Inflammatory macrophage (primary cell): ENCODE results near the gene ZSCAN22.
A peak's percentile ranks its signal among the peaks of the same experiment; 100 is the strongest.
"Not testable (repeated sequence)": the region's sequence is repeated elsewhere in the genome, so short reads cannot be mapped to it uniquely, and the experiment has no call there.

ENCODE experiments used
- DNase-seq, 2 donors: peaks; one replicate each; pipeline ENCODE4 v3.0.0-alpha.2; 2020 to 2022

The ZSCAN22 gene

DNA sequence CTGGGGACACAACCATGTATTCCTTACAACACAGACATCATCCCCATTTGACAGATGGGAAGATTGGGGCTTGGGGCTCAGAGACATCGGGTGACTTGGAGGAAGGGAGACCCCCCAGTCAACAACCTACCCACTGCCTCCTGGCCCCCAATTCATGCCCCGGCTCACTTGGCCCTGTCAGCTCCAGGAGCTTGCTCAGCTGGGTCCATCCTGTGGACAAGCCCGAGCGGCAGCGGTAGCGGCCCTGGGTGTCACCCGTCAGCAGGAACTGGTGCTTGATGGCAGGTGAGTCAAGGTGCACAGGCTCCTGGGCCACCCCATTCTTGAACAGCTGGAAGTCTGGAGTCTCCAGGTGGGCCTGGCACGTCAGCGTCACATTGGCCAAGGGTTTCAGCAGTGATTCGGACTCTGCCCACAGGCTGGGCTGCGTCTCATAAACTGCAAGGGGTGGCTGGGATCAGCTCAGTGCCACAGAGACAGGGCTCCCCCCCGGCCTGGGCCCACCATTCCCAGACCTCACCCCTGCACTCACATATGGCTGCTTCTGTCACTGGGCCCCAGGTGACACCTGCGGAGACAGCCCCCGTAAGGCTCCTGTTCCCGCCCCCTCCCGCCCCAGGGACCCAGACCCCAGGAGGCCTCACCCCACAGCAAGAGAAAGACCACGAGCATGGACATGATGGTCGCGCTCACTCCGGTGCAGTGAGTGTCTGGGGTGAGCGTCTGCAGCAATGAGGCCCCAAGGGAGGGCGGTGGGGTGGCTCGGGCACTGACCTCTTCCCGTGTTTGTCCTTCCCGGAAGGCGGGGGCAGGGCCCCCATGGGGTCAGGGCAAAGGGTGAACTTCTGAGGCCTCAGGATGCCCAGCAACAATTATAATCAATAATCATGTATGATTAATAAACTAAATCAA, 26.2 kb downstream of the ZSCAN22 start, which contains the start of gene A1BG:
Gene A1BG (minus strand): TSS at position 733 of the 912 bp plus-strand sequence. CDS start 55 bp downstream, at position 678.
- DNase-seq: no peak

DNA sequence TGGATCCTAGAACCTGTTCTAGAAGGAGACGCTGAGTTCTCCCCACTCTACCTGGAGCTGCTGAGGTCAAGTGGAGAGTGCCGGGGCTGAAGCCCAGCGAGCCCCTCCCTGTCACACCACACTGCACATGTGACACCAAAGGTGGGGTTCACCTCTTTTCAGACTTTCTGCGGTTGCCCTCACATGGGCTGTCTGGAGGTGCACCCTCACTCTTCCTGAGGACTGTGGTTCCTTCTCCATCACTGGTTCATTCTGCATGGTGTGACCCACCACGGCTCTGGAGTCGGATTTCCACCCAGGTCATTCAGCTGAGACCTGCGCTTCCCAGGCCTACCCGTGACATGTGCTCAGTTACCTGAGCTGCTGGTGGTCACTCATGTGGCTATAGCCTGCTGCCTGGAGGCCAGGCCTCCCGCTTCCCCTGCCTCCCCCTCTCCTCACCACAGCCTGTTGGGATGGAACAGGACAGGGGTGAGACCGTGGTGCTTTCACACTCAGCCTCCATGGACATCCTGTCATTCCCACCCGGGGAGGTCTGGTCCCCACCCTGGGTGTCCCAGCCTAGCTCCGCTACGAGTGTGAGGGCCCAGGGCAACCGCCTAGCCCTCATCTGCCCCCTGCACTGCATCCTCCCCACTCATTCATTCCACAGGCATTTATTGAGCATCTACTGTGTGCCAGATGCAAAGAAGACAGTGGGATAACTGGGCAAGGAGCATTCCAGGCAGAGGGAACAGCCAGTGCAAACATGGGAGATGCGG, 27.1 kb downstream of the ZSCAN22 start:
- no peak for DNase-seq

DNA sequence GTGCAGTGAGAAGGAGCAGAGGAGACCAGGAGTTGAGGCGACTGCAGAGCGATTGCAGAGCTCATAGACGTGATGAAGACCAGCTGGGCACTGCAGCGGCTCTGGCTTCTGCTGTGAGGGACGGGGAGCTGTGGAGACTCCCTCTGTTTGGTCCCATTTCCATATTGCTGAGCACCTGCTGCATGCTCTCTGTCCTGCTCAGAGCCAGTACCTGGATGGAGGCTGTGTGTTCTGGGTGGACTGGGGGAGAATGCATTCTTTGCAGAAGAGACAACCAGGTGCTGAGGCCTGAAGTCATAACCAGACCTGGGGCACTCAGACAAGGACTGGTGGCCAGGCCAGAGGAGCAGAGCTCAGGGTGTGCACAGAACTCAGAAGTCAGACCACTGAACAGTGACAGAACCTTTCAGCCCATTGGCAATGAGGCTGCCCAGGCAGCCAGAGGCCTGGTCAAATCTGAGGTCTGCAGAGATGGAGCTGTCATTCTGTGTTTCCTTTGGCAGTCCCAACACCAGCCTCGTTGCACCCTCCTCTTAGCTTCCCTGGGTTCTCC, 27.8 kb downstream of the ZSCAN22 start:
- no peak for DNase-seq

DNA sequence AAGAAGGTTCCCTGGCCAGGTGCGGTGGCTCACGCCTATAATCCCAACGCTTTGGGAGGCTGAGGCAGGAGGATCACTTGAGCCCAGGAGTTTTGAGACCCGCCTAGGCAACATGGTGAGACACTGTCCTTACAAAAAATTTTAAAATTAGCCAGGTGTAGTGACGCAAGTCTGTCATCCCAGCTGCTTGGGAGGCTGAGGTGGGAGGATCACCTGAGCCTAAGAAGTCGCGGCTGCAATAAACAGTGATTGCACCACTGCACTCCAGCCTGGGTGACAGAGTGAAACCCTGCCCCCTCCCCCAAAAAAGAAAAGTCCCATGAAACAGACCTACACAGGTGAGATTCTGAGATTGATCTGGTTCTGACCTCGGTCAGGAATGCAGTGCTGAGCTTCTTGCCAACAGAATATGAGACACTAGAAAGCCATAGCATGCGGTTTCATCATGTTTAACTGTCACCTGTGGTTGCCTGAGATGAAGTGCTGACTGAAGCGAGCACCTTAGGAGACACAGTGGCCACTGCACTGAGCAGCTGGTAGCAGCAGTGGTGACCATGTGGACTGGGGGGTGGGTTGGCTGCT, 28.5 kb downstream of the ZSCAN22 start:
- no peak for DNase-seq

DNA sequence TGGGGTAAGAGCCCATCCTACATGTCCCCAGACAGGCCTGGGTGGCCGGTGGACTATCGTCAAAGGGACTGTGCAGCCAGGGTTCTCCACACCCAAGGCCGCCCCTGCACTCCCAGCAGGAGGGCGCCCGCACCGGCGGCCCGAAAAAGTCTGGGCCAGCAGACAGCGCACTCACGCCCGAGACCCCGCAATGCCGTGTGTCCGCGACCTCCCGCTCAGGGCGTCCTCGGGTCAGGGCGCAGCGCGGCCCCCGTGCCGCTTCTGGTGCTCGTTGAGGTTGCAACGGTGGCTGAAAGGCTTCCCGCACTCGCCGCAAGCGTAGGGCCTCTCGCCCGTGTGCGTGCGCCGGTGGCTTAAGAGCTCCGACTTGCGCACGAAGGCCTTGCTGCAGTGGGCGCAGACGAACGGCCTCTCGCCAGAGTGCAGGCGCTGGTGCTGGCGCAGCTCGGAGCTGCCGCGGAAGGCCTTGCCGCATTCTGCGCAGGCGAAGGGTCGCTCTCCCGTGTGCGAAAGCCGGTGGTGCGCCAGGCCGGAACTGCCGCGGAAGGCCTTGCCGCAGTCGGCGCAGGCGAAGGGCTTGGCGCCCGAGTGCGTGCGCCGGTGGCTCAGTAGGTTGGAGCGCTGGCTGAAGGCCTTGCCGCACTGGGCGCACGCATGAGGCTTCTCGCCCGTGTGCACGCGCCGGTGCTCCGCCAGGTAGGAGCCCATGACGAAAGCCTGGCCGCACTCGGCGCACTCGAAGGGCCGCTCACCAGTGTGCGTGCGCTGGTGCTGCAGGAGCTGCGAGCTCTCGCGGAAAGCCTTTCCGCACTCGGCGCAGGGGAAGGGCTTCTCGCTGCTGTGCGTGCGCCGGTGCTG, 29.3 kb downstream of the ZSCAN22 start:
- peak in 1 of 2 donors; percentile 14 for DNase-seq

DNA sequence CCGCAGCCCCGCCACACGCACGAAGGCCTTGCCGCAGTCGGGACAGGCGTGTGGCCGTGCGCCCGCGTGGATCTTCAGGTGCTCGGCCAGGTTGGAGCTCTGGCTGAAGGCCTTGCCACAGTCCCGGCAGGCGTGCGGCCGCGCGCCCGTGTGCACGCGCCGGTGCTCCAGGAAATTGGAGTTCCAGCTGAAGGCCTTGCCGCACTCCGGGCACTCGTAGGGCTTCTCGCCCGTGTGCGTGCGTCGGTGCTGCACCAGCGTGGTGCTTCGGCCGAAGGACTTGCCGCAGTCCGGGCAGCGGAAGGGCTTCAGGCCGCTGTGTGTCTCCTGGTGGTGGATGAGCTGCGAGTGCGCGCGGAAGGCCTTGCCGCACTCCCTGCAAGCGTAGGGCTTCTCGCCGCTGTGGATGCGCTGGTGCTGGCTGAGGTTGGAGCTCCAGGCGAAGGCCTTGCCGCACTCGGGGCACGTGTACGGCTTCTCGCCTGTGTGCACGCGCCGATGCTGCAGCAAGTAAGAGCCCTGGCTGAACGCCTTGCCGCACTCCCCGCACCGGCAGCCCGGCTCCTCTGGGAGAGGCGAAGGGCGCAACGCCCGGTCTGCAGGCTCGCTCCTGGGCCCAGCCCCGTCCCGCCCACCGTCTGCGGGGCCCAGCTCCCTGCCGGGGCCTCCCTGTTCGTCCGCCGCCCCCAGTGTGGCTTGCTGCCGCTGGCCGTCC, 30.1 kb downstream of the ZSCAN22 start:
- DNase-seq: no peak

DNA sequence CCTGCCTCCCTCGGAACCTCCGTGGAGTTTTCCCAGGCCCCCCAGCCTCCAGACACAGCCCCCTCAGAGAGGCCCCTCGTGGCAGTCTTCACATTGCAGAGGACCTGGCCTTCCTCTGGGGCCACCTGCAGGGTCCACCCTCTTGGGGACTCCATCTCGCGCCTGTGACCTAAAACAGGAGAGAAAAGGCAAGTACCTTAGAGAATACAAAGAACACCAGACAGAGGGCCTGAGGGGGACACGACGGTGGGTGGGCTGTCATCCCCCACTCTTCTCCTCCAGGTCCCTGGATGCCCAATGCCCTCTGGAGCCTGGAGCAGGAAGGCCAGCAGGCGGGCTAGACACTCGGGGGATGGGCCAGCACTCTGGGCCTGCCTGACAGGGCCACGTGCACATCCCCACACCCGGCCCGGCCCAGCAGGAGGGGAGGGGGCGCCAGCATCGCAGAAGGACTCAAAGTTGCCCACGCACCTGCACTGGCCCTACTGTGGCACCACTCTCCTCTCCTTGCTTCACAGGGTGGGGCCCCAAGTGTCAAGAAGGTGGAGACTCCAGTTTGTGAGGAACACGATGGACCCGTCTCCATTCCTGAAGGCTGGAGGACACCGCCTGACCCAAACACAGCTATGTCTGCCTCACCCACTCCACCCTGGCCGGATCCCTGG, 30.8 kb downstream of the ZSCAN22 start:
- DNase-seq: no peak

DNA sequence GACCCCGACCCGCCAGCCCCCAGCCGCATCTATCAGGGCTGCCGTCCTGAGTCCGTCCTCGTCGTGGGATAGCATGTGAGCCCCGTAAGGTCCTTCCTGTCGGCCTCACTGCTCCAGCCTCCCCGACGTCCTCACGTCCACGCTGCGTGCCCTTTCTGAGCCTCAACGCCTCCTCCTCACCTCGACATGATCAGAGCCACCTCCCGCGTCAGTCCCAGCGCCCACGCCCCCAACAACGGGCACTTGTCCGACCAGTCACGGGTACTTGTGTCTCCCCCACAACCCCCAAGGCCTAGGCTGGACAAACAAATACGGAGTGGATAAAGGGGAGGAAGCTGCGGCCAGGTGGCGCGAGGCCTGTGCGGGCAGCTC, 35.1 kb downstream of the ZSCAN22 start:
- DNase-seq: peak; percentile 62 to 77

DNA sequence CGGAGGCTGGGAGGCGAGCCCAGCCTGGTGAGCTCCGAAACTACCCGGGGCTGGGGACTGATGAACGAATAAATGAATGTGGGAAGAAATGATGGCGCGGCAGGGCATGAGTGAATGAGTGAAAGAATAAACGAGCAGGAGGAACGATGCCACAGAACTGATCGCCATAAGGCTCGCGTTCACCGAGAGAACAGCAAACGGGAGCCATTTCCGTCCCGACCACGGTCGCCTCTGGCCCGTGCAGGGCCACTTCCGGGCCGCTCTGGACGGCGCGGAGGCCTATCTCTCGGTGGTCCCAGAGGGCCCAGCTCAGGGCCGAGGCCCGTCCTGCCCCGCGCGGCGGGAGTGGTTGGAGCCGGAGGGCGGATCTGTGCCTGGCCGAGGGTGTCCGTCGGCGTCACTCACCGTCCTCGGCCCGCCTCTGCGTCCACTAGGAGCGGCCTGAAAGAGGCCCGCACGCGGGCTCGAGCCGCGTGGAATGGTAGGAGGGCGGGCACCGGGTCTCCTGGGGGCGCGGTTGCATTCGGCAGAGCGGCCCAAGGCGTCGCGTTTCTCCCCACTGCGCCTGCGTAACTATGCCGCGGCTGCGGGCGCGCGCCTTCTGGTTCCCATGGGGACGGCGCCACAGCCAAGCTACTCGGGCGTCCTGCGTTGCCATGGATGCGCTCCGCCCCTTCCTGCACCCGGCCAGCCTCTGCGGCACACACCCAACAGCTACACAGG, 35.6 kb downstream of the ZSCAN22 start, which contains the start of gene ZNF497:
Gene ZNF497 (minus strand): TSS at position 480 of the 723 bp plus-strand sequence. CDS start 5,116 bp downstream, outside the sequence.
- DNase-seq: peak; percentile 95 to 96

DNA sequence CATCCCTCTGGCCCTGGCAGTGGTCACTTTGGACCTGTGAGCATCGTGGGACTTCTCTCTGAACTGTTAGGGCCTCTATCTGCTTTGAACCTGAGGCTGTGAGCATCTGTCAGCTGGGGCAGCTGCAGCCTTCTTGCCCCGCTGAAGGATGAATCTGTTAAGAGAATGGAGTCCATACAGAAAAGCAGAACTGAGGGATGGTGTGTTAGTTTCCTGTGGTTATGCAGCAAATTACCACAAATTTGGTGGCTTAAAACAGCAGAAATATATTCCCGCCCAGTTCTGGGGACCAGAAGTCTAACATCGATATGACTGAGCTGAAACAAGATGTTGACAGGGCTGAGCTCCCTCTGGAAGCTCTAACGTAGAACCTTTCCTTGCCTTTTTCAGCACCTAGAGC, 37.4 kb downstream of the ZSCAN22 start:
- peak; percentile 38 to 61 for DNase-seq

DNA sequence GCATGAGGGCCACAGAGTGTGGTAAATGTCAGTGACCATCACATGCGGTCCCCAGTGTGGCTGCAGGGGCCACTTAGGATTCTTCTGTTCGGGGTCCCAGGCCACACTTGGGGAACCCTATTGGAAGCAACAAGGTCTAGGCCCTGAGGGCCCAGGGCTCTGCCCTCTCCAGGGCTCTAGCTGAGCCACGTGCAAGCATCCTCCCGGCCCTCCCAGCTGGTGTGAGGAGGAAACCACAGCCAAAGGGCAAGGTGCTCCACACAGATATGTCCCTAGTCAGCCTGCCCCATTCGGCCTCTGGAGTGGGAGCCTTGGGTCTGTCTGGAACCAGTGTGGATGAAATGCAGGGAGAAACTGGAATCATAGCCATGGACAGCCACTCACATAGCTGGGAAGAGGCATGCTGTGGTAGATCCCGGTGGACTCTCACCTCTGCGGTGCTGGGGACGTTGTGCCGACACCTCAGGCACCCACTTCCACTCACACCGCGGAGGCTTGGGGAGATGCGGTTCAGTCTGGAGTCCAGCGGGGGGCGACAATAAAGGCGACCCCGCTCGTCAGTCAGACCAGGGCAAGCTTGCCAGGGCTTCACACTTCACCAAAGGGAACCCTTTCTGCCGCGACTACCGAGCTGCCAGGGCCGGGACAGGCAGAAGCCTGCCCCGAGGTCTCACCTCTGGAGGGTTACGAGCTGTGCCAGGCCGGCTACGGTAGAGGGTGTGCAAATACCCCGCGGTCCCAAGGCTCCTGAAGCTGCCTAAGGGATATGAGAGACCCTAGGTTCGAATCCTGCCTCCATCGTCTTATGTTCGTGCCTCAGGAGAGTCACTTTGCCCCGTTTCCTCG, 40.0 kb downstream of the ZSCAN22 start:
- no peak for DNase-seq

DNA sequence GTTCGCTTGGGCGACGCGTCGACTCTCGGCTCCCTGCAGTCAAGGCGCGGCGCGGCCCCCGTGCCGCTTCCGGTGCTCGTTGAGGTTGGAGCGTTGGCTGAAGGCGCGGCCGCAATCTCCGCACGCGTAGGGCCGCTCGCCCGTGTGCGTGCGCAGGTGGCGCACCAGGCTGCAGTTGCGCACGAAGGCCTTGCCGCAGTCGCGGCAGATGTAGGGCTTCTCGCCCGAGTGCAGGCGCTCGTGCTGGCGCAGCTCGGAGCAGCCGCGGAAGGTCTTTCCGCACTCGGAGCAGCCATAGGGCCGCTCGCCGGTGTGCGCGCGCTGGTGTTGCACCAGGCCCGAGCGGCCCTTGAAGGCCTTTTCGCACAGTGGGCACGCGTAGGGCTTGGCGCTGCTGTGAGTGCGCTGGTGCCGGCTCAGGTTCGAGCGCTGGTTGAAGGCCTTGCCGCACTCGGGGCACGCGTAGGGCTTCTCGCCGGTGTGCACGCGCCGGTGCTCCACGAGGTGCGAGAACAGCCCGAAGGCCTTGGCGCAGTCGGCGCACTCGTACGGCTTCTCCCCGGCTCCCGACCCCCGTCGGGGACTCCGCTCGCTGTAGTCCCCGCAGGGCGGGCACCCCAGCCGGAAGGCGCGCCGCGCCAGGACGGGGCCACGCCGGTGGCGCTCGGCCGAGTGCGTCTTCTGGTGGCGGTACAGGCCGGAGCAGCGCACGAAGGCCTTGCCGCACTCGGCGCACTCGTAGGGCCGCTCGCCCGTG, 41.1 kb downstream of the ZSCAN22 start:
- no peak for DNase-seq

DNA sequence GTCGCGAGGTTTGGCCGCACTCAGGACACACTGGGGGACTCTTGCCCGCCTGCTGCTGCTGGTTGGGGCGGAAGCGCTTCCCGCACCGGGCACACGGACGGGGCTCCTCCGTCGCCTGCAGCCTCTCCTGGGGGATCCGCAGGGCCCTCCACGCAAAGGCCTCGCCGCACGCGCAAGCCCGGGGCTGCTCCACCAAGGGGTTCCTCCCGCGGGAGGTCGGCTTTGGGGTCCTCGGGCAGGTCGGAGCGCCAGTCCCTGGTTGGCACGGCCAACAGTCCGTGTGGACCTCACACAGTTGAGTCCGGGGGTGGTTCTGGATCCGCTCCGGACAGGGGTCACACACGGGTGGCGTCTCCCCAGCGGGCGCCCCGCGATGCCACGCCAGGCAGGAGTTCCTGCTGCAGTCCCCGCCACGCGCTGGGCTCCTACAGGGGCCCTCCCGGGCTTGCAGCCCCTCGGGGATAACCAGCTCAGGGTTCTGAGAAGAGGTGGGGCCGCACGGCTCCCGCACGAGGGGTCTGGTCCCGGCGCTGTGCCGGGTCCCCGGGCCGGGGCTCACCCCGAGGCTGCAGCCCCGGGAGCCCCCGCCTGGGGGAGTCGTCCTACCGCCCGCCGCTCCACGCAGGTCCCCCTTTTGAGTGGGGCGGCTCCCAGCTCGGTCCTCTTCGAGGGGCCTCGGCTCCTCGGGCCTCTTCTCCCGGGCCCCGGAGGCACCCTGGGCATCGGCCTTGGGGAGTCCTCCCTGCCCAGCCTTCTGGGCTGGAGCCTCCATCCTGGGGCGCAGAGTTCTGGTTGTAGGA, 42.0 kb downstream of the ZSCAN22 start:
- no peak for DNase-seq

DNA sequence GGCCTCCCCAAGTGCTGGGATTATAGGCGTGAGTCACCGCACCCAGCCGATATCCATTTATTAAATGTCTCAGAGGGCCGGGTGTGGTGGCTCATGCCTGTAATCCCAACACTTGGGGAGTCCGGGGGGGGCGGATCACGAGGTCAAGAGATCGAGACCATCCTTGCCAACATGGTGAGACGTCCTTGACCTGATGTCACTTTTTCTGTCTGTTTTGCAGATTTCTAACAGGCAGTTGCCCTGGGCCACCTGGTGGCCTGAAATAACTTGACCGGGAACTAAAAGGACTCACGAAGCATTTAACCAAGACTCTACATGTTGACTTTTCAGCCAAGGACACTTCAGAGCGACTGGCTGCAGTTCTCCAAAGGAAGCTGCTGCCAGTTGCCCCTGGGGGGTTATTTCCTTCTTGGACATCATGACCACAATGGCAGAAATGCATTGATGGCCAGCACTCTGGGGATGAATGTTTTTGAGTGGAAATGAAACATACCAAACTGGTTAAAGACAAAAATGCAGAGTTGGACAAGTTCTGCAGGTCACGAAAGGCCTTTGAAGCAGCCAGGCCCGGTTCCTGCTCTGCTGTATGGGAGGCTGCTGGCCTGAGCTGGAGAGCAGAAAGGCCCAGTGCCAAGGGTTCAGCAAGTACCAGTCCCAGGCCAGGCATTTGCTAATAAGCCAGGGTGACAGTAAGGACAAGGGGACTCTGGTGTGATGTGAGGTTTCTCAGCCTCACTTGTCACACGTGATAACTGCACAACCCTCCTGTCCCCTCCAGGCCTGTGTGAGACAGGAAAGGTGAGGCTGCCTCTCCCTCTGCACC, 45.7 kb downstream of the ZSCAN22 start:
- no peak for DNase-seq

DNA sequence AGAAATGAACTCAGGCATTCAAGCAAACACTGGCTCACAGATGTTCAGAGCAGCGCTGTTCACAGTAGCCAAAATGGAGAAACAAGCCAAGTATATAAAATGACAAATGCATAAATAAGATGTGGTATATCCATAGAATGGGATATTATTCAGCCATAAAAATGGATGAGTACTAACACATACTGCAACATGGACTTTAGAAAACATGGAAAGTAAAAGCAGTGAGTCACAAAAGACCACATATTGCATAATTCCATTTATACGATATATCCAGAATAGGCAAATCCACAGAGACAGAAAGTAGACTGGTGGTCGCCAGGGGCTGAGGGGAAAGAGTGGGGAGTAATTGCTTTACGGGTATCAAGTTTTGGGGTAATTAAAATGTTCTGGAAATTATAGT, 47.4 kb downstream of the ZSCAN22 start:
- DNase-seq: no peak

DNA sequence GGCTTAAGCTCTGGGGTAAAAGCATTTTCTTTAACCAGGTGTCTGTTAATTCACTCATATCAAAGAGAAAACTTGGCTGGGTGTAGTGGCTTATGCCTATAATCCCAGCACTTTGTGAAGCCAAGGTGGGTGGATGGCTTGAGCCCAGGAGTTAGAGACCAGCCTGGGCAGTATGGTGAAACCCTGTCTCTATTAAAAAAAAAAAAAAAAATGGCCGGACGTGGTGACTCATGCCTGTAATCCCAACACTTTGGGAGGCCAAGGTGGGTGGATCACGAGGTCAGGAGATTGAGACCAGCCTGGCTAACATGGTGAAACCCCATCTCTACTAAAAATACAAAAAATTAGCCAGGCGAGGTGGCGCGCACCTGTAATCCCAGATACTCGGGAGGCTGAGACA, 49.9 kb downstream of the ZSCAN22 start:
- DNase-seq: not testable (repeated sequence)
